GM12873 (cell line): ENCODE data around the gene IBA57.

ENCODE experiments used
- CTCF ChIP-seq: IDR thresholded peaks from 2 replicates; pipeline ENCODE4 v1.5.1; 2012; ENCODE audit warnings: low read depth, mild to moderate bottlenecking, moderate library complexity, low read length, control low read depth; ENCODE audit not compliant: insufficient read depth; ENCODE audit errors: missing control alignments

Gene IBA57

GRCh38 chr1:228216371-228217320 lies 51.0 kb downstream of the IBA57 start:
- no peak for TF ChIP-seq CTCF

GRCh38 chr1:228217551-228218344 lies 52.1 kb downstream of the IBA57 start:
- no peak for TF ChIP-seq CTCF

GRCh38 chr1:228218513-228219244 lies 53.1 kb downstream of the IBA57 start:
- TF ChIP-seq CTCF: no peak

GRCh38 chr1:228219245-228219961 lies 53.8 kb downstream of the IBA57 start:
- TF ChIP-seq CTCF: no peak

- no peak for TF ChIP-seq CTCF
Measured at GRCh38 chr1:228219962-228220780, 54.6 kb downstream of the IBA57 start.

- TF ChIP-seq CTCF: no peak
Measured at GRCh38 chr1:228222548-228222947, 56.9 kb downstream of the IBA57 start.
